ENCODE data around the gene UBL4A.

UBL4A gene

DNA sequence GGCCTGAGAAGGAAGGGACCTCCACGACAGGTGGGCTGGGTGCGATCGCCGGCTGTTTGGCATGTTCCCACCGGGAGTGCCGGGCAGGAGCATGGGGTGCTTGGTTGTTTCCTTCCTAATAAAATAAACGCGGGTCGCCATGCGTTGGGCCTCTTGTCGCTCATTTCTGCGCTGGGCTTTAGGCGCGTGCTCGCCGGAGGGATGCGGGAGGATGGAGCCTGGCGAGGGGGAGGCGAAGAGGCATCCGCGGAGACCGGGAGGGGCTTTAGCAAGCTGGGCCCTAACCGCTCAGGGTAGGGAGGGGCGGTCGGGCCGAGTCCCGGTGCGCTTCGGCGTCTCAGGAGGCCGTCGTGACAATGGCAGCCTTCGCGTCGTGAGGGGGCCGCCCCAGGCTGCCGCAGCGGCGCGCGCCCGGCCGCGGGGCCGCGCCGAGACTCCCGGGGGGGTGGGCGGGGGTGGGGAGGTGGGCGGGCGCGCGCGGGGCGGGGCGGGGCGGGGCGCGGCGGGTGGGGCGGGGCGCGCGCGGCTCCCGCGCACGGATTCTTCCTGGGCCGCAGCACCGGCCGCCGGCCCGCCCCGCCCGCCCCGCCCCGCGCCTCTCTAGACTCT is 49.9 kb downstream of the UBL4A start:
- H3K27ac ChIP-seq: peak overlapping the region; percentile 69
- TF ChIP-seq, protein P1, sequence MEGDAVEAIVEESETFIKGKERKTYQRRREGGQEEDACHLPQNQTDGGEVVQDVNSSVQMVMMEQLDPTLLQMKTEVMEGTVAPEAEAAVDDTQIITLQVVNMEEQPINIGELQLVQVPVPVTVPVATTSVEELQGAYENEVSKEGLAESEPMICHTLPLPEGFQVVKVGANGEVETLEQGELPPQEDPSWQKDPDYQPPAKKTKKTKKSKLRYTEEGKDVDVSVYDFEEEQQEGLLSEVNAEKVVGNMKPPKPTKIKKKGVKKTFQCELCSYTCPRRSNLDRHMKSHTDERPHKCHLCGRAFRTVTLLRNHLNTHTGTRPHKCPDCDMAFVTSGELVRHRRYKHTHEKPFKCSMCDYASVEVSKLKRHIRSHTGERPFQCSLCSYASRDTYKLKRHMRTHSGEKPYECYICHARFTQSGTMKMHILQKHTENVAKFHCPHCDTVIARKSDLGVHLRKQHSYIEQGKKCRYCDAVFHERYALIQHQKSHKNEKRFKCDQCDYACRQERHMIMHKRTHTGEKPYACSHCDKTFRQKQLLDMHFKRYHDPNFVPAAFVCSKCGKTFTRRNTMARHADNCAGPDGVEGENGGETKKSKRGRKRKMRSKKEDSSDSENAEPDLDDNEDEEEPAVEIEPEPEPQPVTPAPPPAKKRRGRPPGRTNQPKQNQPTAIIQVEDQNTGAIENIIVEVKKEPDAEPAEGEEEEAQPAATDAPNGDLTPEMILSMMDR (IDR thresholded peaks at IDR 0.05): no peak
- TF ChIP-seq ZFX (IDR thresholded peaks at IDR 0.05; ENCODE audit: borderline replicate concordance): no peak

DNA sequence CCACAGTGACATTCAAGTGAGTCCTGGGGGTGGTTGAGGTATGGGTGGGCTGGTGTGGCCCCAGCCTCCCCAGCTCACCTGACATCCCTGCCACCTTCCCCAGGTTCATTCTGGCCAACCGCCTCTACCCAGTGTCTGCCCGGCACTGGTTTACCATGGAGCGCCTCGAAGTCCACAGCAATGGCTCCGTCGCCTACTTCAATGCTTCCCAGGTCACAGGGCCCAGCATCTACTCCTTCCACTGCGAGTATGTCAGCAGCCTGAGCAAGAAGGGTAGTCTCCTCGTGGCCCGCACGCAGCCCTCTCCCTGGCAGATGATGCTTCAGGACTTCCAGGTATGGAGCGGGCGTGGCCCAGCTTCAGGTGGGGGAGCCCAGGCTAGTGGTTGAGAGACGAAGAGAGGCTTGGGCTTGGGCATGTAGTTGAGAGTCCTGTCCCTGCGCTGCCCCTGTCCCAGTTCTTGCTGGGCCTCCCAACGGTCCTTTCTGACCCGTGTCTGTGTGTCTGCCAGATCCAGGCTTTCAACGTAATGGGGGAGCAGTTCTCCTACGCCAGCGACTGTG is 51.2 kb downstream of the UBL4A start:
- TF ChIP-seq, protein P1 (IDR thresholded peaks at IDR 0.05): no peak
- H3K27ac ChIP-seq: no peak overlapping the region

DNA sequence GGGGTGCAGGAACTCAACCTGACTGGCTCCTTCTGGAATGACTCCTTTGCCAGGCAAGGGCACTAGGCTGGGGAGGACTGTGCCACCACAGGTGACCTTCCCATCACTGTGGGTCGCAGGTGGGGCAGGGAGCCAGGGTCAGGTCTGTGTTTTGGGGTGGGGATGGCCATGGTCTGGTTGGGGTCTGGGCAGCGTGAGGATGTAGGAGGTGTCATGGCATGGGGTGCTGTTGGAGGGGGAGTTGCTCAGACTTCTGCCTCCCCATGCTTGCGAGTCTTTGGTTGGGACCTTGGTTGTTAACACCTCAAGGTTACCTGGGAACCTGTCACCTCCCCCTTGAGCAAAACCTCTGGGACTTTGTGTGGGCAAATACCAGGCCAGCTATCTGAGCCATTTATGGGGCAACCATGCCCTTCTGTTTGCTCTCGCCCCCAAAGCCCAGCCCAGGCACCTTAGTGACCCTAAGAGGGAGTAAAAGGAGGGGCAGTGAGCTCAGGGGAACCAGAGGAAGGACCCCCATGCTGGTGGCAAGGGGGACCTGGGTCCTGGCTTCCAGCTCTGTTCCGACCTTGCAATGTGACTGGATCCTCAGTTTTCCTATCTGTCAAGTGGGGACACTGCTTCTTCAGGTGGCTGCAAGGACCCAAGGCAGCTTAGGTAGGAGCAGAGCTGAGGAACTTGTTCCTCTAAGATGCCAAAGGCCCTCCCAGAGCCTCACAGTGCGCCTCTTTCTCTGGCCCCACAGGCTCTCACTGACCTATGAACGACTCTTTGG is 51.8 kb downstream of the UBL4A start:
- no peak overlapping the region for H3K27ac ChIP-seq
- TF ChIP-seq, protein P1 (IDR thresholded peaks at IDR 0.05): no peak
- no peak for TF ChIP-seq ZFX (IDR thresholded peaks at IDR 0.05; ENCODE audit: borderline replicate concordance)

Measured in 22Rv1 (cell line).